T-helper 22 cell (primary cell): ENCODE data around the gene TUT7.
"Not testable (repeated sequence)": the region's sequence is repeated elsewhere in the genome, so short reads cannot be mapped to it uniquely, and the experiment has no call there.

Experiments used
- DNase-seq: peaks from one replicate; pipeline ENCODE4 v3.0.0-alpha.2; 2020; ENCODE audit warnings: low read depth

The TUT7 gene, protein sequence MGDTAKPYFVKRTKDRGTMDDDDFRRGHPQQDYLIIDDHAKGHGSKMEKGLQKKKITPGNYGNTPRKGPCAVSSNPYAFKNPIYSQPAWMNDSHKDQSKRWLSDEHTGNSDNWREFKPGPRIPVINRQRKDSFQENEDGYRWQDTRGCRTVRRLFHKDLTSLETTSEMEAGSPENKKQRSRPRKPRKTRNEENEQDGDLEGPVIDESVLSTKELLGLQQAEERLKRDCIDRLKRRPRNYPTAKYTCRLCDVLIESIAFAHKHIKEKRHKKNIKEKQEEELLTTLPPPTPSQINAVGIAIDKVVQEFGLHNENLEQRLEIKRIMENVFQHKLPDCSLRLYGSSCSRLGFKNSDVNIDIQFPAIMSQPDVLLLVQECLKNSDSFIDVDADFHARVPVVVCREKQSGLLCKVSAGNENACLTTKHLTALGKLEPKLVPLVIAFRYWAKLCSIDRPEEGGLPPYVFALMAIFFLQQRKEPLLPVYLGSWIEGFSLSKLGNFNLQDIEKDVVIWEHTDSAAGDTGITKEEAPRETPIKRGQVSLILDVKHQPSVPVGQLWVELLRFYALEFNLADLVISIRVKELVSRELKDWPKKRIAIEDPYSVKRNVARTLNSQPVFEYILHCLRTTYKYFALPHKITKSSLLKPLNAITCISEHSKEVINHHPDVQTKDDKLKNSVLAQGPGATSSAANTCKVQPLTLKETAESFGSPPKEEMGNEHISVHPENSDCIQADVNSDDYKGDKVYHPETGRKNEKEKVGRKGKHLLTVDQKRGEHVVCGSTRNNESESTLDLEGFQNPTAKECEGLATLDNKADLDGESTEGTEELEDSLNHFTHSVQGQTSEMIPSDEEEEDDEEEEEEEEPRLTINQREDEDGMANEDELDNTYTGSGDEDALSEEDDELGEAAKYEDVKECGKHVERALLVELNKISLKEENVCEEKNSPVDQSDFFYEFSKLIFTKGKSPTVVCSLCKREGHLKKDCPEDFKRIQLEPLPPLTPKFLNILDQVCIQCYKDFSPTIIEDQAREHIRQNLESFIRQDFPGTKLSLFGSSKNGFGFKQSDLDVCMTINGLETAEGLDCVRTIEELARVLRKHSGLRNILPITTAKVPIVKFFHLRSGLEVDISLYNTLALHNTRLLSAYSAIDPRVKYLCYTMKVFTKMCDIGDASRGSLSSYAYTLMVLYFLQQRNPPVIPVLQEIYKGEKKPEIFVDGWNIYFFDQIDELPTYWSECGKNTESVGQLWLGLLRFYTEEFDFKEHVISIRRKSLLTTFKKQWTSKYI (N-terminal part only)

DNA sequence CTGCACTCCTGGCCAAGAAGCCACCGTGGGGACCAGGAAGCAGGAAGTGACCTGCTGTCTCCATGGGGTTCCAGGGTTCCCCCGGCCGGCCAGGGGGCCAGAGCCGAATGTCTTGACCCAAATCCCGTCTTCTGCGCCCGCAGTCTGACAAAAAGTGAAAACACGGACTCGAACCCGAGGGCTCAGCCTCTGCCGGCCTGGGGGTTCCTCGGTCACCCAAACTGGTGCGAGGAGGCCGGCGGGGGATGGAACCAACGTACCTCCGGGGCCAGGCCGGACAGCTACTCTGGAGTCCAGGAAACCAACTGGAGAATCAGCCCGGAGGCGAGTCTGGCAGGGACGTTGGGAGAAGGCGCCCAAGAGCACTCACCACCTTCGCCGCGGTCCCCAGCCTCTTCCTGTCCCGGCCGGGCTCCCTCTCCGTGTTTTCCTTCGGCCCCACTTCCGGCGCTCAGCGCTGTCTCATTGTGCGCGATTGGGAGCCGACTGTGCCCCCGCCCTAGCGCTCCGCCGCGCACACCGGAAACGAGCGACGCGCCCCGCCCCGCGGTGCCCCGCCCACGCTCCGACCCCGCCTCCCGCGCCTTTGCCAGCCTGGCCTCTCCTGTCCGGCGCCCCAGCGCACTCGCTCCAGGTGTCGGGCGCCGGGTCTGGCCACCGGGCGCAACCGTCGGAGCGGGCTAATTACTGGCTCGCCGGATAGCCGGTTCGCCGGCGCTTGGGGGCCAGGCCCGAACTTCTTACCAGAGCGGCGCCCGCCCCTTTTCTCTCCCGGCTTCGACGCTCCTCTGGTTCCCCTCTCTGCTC is at the start of gene TUT7:
Gene TUT7, minus strand, starts transcription at position 400 of the 807 bp plus-strand sequence. CDS start 1,211 bp downstream, outside the sequence.
- DNase-seq, result peak; percentile 86

DNA sequence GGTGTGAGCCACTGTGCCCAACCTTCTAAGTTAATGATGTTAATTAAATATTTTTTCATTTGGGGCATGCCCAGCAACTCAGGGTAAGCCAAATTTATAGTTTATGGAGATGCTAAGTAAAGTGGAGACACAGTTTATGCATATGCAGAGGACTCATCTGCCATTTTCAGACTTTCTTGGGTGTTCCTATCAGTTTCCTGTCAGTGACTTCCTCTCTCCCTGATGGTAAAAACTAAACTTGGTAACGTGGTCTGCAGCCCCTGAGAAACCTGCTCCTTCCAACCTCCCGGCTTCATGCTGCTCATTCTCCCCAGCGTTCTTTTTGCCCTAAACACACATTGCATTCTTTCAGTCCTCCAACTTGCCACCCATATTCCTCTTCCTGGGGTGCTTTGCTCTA is 48.4 kb upstream of the TUT7 start:
- DNase-seq, result no peak

DNA sequence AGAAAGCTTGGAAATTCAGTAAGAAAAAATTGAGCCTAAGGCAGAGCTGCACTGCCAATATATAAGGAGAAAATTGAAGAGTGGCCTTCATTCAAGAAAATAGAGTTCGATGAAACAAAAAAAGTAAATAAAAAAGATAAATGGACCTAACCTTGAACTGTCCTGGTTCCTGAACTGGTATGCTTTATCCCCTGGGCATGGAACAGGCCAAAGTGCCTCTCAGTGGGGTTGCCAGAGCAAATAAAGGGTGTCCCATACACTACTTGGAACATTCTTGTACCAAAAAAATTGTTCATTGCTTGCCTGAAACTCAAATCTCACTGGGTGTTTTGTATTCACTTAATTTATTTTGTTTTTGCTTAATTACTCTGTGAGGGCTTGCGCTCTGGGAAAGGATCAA is 42.2 kb upstream of the TUT7 start:
- DNase-seq, result no peak

DNA sequence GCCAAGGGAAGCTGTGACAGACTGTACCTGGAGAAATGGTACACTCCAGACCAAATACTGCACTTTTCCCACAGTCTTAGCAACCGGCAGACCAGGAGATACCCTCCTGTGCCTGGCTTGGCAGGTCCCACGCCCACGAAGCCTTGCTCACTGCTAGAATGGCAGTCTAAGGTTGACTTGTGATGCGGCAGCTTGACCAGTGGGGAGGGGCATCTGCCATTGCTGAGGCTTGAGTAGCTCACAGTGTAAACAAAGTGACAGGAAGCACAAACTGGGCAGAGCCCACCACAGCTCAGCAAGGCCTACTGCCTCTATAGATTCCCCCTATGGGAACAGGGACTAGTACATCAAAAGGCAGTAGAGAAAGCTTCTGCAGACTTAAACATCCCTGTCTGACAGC is 36.0 kb upstream of the TUT7 start:
- DNase-seq, result not testable (repeated sequence)

DNA sequence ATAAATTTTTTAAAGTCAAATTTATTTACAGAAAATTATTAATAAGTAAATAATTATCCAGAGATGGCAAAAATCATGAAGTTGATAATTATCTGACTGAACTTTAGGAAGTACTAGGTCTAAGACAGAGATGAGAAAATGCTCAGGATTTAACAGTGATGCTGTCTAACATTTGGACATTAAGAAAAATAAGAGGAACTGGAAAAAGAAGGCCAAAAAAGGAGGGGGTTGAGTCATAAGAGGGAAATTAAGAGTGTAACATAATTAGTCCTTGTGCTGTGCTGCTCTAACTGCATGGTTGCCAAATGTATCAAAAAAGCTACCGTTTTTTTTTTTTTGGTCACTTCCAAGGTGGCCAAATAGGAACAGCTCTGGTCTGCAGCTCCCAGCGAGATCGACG is 35.4 kb upstream of the TUT7 start:
- no peak for DNase-seq

DNA sequence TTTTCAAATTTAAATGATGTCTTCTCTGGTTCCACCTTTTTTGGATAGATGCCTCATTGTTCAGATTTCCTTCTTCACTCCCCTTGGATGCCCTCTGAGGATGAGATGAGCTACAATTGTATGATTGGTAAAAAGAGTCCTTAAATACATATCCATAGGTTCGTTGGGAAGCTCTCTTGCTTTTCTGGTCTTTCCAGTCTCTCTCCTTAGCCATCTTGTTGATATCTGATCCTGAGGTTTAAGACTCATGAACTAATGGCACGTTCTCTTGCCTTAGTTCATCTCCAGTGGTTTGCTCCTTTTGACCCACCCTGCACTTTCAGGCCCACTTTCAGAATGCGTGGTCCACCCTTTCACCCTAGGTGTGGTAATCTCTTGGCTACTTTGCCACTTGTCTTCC is 33.2 kb upstream of the TUT7 start:
- DNase-seq, result no peak

DNA sequence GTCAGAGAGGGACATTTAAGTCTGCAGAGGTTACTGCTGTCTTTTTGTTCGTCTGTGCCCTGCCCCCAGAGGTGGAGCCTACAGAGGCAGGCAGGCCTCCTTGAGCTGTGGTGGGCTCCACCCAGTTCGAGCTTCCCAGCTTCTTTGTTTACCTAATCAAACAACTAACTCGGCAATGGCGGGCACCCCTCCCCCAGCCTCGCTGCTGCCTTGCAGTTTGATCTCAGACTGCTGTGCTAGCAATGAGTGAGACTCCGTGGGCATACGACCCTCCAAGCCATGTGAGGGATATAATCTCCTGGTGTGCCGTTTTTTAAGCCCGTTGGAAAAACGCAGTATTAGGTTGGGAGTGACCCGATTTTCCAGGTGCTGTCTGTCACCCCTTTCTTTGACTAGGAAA is 28.8 kb upstream of the TUT7 start:
- DNase-seq, result not testable (repeated sequence)

DNA sequence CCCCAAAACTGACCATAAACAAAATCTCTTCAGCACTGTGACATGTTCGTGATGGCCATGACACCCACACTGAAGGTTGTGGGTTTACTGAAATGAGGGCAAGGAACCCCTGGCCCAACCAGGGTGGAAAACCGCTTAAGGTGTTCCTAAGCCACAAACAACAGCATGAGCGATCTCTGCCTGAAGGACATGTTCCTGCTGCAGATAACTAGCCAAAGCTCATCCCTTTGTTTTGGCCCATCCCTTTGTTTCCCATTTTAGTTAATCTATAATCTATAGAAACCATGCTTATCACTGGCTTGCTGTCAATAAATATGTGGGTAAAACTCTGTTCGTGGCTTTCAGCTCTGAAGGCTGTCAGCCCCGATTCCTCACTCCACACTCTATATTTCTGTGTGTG is 21.8 kb upstream of the TUT7 start:
- DNase-seq, result no peak

DNA sequence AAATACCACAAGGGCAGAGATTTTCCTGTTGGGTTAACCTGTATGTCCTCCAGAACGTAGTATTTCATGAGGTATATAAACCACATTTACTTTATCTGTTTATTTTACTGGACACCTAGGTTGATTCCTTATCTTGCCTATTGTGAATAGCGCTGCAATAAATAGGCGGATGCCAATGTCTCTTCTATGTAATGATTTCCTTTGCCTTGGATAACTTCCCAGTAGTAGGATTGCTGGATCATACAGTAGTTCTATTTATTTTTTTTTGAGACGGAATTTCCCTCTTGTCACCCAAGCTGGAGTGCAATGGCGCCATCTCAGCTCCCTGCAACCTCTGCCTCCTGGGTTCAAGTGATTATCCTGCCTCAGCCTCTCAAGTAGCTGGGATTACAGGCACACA is 15.6 kb upstream of the TUT7 start:
- DNase-seq, result no peak

DNA sequence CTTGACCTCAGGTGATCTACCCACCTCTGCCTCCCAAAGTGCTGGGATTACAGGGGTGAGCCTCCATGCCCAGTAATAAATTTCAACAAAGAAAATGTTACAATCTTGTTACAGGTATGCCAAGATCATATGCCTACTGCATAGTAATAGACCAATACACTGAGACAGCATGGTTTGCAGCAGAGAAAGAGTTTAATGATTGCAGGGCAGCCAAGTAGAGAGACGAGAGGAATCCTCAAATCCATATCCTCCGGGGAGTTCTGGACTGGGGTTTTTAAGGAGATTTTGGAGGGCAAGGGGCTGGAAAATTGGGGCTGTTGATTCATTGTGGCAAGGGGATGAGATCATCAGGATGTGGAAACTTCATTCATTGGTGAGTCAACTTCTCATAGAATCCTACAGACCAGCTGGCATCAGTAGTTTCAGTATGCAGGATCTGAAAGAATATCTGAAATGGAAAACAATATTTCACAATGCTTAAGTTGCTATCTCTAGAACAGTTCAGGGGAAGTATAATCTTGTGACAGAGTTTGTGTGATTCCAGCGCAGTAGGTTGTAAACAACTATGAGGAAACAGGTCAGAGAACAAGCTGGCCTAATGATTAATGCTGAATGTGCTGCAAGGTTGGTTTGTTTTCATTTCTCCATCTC is 14.8 kb upstream of the TUT7 start:
- no peak for DNase-seq

DNA sequence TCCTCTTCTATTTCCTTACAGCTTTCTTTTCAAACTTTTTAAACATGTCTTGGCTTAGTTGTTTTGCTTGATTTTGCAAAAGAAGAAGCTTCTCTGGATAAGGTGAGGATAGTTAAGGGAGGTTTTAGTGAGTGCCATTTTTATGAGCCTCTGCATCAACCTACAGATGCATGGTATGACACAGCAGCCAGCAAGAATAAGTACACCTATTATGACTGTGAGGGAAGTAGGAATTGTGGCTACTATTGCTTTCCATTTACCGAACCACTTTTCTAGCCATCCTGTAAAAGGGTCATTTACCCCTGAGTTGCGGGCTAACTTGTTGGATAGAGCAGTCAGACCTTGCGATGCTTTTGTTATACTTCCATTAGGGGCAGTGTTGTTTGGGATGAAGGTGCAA is 7.0 kb upstream of the TUT7 start:
- DNase-seq, result no peak

DNA sequence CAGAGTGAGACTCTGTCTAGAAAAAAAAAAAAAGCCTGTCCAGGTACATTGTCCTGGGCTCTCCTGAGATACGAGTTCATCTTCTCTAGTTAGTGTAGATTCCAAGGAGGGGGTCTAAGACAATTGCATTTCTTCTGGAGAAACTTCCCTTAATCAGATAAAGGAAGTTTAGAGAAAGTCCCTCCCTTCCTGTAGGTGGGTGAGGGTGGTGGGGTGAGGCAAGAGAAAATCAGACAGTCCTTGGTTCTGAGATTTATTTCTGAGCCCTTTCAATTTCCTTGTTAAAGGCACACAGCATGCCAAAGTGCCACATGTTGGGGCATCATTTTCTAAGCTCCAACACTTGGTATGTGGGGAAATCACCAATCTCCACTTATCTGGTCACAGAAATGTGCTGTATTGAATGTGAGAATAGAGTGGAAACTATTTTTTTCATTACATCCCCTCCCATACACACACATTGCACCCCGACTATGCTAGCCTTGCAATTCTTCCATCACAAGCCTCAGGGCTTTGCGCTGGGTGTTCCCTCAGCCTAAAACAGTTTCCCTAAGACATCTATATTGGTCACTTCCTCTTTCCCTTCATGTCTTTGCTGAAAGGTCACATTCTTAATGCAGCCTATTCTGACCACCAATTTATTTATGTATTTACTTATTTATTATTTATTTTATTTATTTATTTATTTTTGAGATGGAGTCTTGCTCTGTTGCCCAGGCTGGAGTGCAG is 5.1 kb upstream of the TUT7 start:
- no peak for DNase-seq

DNA sequence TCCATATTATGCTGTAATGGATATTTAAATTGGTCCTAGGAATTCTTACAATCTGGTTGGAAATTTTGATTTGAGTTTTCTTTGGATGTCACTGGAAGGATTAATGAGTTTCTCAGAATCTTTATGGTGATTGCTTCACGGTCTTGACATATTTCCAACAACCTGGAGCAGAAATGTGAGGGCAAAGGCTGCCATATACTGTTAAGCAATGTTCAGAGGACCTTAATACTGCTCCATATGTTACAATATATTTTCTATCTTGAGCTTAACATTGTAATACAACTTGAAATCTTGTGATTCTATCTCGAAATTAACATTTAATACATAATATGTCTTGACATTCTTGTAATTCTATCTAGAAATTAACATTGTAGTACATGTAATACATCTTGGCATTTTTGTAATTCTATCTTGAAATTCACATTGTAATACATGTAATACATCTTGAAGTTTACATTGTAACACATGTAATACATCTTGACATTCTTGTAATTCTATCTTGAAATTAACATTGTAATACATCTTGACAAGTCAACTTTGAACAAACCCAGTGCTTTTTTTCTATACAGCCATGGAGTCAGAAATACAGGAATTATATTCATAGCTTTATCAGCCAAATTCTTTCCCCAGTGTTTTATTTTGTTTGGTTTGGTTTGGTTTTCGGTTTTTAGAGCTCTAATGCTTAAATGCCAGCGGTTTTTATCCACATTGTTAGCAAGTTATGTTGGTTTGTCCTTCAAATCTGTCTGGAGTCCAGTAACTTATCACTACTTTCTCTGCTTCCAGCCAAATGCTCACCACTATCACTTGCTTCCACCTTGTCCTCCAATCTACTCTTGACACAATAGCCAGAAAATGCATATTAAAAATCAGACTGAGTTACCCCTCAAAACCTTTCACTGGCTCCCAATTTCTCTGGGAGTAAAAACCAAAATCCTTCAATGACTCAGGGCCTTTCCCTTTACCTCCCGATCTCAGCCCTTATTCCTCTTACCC is 3.0 kb upstream of the TUT7 start:
- DNase-seq, result no peak

DNA sequence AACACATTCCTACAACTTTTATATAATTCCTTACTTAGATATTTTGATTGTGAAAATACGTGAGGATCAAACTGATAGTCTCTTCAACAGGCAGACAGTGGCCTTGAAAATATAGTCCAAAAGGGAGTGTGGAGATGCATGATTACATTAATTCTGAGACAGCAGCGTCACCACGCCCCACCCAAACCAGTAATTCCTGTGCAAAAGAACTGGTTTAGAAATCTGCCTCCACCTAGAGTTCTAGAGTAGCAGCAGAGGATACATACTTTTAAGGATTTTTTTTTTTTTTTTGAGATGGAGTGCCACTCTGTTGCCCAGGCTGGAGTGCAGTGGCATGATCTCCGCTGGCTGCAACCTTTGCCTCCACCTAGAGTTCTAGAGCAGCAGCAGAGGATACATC is 1.6 kb upstream of the TUT7 start:
- no peak for DNase-seq

DNA sequence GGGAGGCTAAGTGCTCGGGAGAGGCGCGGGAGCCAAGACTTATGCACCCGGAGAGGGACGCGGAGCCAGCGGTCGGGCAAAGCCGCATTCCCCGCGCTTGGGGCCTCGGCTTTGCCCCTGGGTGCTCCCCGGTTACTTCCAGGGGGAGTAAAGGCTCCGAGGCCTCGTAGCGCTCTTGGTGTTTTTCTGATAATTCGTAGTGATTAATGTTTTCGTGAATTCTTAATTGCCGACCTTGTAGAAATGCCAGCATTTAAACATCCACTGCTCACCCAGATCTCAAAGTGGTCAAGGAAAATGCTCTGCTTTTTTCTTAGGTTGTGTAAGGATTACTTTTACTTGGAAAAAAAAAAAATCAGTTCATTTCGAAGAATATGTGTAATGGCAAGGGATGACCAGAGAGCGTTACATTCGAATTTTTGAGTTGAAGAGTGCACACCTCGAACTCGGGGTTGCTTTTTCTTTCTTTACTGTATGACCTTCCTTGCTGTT is 654 bp upstream of the TUT7 start:
- DNase-seq, result no peak

DNA sequence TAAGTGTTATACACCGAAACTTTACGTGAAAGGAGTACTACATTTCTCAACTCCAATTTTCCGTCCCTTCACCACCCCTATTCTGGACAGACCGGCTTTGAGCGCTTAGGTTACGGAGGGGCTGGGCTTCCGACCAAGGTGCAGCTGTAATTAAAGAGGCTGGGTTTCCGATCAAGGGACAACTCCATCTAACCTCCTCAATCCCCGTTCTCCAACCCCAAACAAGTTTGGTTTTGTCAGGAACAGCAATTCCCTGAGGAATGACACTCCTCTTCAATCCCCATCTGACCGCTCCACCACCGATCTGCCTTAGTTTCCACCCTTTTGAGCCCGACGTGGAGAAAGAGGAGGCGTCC is 577 bp downstream of the TUT7 start:
- no peak for DNase-seq

DNA sequence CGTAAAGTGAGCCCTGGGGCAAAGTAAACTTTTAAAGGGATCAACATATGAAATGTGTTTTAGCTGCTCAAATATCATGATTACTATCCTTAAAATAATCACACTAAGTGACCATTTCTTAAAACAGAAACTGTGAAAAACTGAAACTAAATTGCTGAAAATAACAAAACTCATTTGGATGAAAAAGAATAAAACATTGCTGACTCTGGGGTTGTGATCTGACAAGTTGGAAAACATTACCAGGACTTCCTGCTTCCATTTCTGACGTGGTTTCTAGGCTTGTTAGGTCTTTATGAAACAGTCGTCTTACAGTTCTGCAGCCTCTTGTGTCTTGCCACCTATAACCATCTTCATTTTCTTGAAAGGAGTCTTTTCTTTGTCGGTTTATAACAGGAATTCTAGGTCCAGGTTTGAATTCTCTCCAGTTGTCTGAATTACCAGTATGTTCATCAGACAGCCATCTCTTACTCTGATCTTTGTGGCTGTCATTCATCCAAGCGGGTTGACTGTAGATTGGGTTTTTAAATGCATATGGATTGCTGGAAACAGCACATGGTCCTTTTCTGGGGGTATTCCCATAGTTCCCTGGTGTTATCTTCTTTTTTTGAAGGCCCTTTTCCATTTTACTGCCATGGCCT is 1.7 kb downstream of the TUT7 start:
- no peak for DNase-seq

DNA sequence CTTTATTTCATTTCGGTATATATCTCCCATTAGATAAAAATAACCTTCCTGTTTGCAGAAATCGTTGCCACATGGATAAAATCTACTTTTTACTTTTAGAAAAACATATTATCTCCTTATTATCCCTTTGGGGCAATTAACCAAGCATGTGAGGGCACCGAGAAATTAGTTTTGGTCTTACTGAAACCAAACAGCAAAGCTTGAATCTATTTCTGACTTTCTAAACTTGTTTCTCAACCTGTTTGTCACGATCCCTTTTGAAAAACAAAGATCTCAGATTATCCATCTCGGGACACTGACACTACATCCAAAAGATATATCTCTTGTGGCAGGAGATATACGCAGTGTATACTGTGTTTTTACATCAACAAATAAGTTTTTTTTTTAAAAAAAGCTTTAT is 2.3 kb downstream of the TUT7 start:
- no peak for DNase-seq
